B cell (primary cell): Measurements from ENCODE around the gene PPP1R16B. TPM values are rescaled to one million over a fixed set of nuclear protein-coding genes. Genes with fewer than 3 reads are reported as not detected.

Experiments used
- ATAC-seq: fragments of 200-7000 bp; cut with Tn5 transposase; one replicate; pipeline ENCODE4 v1.10.0; 2021; ENCODE audit warnings: low read depth, mild to moderate bottlenecking, moderate number of reproducible peaks, moderate library complexity
- CTCF ChIA-PET: fragments of 350-600 bp; sonication (Branson Sonifier 250); formaldehyde crosslinking; loops from one replicate; lab custom pipeline; 2021; ENCODE audit warnings: antibody characterized with exemption, inconsistent platforms; lab: Charles Lee
- POLR2A ChIA-PET: fragments of 350-600 bp; sonication (Branson Sonifier 250); formaldehyde crosslinking; loops from one replicate; lab custom pipeline; 2021; ENCODE audit warnings: antibody characterized with exemption; lab: Charles Lee
- DNase-seq: peaks from one replicate; pipeline ENCODE4 v3.0.0; 2013
- H2AFZ ChIP-seq: 2 replicates; pipeline ENCODE4 v1.6.1; 2012; ENCODE audit warnings: mild to moderate bottlenecking, low read depth, low read length; ENCODE audit not compliant: insufficient read depth, poor library complexity, severe bottlenecking
- H3K27ac ChIP-seq, 2 donors: 1 replicate in 1 of 2; 2 replicates in 1 of 2; pipeline ENCODE4 v1.5.1; 2012 to 2013; ENCODE audit warnings: low read length in 2 of 2, mild to moderate bottlenecking in 2 of 2, moderate library complexity in 1 of 2
- H3K27me3 ChIP-seq, 4 experiments: fragments of 200-600 bp in 1 of 4; sonication (generic) in 1 of 4; replicated peaks in 1 of 4; 1 replicate in 2 of 4; 2 replicates in 2 of 4; pipeline versions ENCODE4 v1.6.1 to v1.7.0; 2013 to 2016; ENCODE audit warnings: low read length in 3 of 4, mild to moderate bottlenecking in 2 of 4, mixed read lengths in 1 of 4, moderate library complexity in 1 of 4; ENCODE audit not compliant: insufficient read depth in 4 of 4, control insufficient read depth in 3 of 4; ENCODE audit errors: control extremely low read depth in 1 of 4
- H3K36me3 ChIP-seq, 2 experiments: replicated peaks in 1 of 2; 1 replicate in 1 of 2; 2 replicates in 1 of 2; pipeline versions ENCODE4 v1.6.1 to v1.7.1; 2013; ENCODE audit warnings: low read length in 1 of 2; ENCODE audit not compliant: insufficient read depth in 2 of 2, control insufficient read depth in 1 of 2; ENCODE audit errors: control extremely low read depth in 1 of 2, extremely low read depth in 1 of 2
- H3K4me1 ChIP-seq, 2 donors: fragments of 200-600 bp in 1 of 2; sonication (generic) in 1 of 2; 1 replicate in 1 of 2; 2 replicates in 1 of 2; pipeline versions ENCODE4 v1.5.1 to v1.6.1; 2013 to 2017; ENCODE audit warnings: low read length in 2 of 2; ENCODE audit not compliant: control insufficient read depth in 2 of 2, insufficient read depth in 2 of 2
- H3K4me2 ChIP-seq: replicated peaks from 2 replicates; pipeline ENCODE3; 2012; ENCODE audit warnings: mild to moderate bottlenecking, low read depth, low read length; ENCODE audit not compliant: poor library complexity, severe bottlenecking
- H3K4me3 ChIP-seq, 5 experiments: fragments of 200-600 bp in 1 of 5; sonication (generic) in 1 of 5; 1 replicate in 3 of 5; 2 replicates in 2 of 5; pipeline versions ENCODE4 v1.5.1 to v1.7.0; 2011 to 2016; ENCODE audit warnings: low read length in 4 of 5, mild to moderate bottlenecking in 4 of 5, low read depth in 2 of 5, control low read depth in 1 of 5, moderate library complexity in 1 of 5; ENCODE audit not compliant: insufficient read depth in 1 of 5; ENCODE audit errors: control extremely low read depth in 1 of 5, extremely low read depth in 1 of 5
- H3K79me2 ChIP-seq: fragments of 200-600 bp; sonication (generic); one replicate; pipeline ENCODE4 v1.6.0; 2016; ENCODE audit warnings: low read length; ENCODE audit not compliant: control insufficient read depth, insufficient read depth
- H3K9ac ChIP-seq: fragments of 200-600 bp; sonication (generic); 2 replicates; pipeline ENCODE4 v1.6.1; 2017; ENCODE audit warnings: mild to moderate bottlenecking, low read length, moderate library complexity
- H3K9me3 ChIP-seq, 3 donors: one replicate each; pipeline versions ENCODE4 v1.6.1 to v1.7.1; 2013; ENCODE audit warnings: low read length in 2 of 3; ENCODE audit not compliant: control insufficient read depth in 2 of 3, insufficient read depth in 1 of 3; ENCODE audit errors: control extremely low read depth in 1 of 3
- H4K20me1 ChIP-seq: 2 replicates; pipeline ENCODE4 v1.6.0; 2012; ENCODE audit warnings: mild to moderate bottlenecking, low read length; ENCODE audit not compliant: insufficient read depth, control insufficient read depth, poor library complexity, severe bottlenecking
- H3K27ac Mint-ChIP-seq: one replicate; pipeline ENCODE4 v1.8.0; 2021; ENCODE audit warnings: mixed read lengths
- H3K27me3 Mint-ChIP-seq: one replicate; pipeline ENCODE4 v1.8.0; 2021; ENCODE audit warnings: mixed read lengths
- H3K4me1 Mint-ChIP-seq: one replicate; pipeline ENCODE4 v1.8.0; 2021; ENCODE audit warnings: mixed read lengths
- H3K4me3 Mint-ChIP-seq: one replicate; pipeline ENCODE4 v1.8.0; 2021; ENCODE audit warnings: mixed read lengths
- H3K9me3 Mint-ChIP-seq: one replicate; pipeline ENCODE4 v1.8.0; 2022; ENCODE audit warnings: mixed read lengths; ENCODE audit not compliant: insufficient read depth
- EZH2 ChIP-seq: IDR thresholded peaks from 2 replicates; pipeline ENCODE4 v1.6.1; 2012; ENCODE audit warnings: borderline replicate concordance, low read depth, mild to moderate bottlenecking, moderate library complexity, low read length; ENCODE audit not compliant: insufficient read depth, poor library complexity, severe bottlenecking
- WGBS: methylation state at CpG from one replicate; pipeline ENCODE4 v1.1.5; 2013; ENCODE audit warnings: missing lambda C conversion rate; ENCODE audit not compliant: insufficient coverage; 5-methylcytosine and 5-hydroxymethylcytosine counted together
- intact Hi-C: fragments of 100-400 bp; cut with micrococcal nuclease; formaldehyde crosslinking; loops from one replicate; pipeline ENCODE4 v1.10.0; 2022
- polyA plus RNA-seq: library from polyadenylated mRNA; depleted of rRNA; stranded (reverse); fragments of >200 nt; gene quantifications from 2 replicates; pipeline ENCODE4 v1.2.3, GENCODE V29; 2012
- total RNA-seq, 2 donors: library from RNA; stranded (reverse); fragments of 120-200 nt in 1 of 2; gene quantifications; 1 replicate in 1 of 2; 2 replicates in 1 of 2; pipeline versions ENCODE4 v1.2.3 to v1.2.4, GENCODE V29; 2013 to 2022
- TF ChIP-seq, protein P1 (sequence below): fragments of 200-600 bp; IDR thresholded peaks from one replicate; pipeline ENCODE4 v1.8.0; 2022; ENCODE audit warnings: antibody characterized with exemption, mild to moderate bottlenecking

PPP1R16B gene
- total and polyA plus RNA-seq, 2 donors (not counting 1 experiment from before 2014, with no cell fraction given): 58.8 to 108 TPM

DNA sequence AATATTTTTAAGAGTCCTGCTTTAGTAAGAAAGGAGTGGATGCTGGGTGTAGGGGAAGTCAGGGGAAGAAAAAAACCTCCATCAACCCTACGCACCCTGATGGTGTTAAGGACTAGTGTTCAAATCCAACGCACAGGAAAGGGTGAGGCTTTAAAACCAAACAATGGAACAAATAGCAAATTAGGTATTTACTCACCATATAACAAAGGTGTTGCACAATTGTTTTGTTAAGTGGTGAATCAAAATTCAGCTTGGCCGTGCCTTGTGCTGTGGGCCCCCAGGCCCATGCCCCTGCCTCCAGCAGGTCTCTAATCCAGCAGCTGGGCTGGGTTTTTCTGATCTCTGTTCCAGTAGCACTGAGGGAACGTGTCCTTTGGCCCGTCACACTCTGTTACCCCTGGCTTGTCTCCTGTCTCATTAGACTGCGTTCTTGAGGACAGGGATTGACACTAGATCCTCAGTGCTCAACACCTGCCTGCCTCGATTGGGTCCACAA lies 132.5 kb downstream of the PPP1R16B start:
- peaks cover 49% of the 10 kb centered on the region for H3K79me2 ChIP-seq
- no peaks in the 10 kb centered on the region for H4K20me1 ChIP-seq
- H2AFZ ChIP-seq: no peak overlapping the region
- no peak overlapping the region for H3K4me2 ChIP-seq
- H3K4me1 ChIP-seq: no peaks in the 10 kb centered on the region
- 88% methylated on average over 4 of the region's 7 CpGs for WGBS
- POLR2A ChIA-PET: no interaction called here
- Mint-ChIP-seq H3K4me3 (no peak overlapping the region), H3K9me3 (no peaks in the 10 kb centered on the region), H3K4me1 (no peaks in the 10 kb centered on the region), H3K27ac (no peak overlapping the region), H3K27me3 (no peaks in the 10 kb centered on the region)
- no peak overlapping the region for H3K27ac ChIP-seq
- TF ChIP-seq, protein P1, sequence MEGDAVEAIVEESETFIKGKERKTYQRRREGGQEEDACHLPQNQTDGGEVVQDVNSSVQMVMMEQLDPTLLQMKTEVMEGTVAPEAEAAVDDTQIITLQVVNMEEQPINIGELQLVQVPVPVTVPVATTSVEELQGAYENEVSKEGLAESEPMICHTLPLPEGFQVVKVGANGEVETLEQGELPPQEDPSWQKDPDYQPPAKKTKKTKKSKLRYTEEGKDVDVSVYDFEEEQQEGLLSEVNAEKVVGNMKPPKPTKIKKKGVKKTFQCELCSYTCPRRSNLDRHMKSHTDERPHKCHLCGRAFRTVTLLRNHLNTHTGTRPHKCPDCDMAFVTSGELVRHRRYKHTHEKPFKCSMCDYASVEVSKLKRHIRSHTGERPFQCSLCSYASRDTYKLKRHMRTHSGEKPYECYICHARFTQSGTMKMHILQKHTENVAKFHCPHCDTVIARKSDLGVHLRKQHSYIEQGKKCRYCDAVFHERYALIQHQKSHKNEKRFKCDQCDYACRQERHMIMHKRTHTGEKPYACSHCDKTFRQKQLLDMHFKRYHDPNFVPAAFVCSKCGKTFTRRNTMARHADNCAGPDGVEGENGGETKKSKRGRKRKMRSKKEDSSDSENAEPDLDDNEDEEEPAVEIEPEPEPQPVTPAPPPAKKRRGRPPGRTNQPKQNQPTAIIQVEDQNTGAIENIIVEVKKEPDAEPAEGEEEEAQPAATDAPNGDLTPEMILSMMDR: no peak
- no peak for TF ChIP-seq EZH2
- peaks cover 0 to 1% of the 10 kb centered on the region in 2 experiments for H3K36me3 ChIP-seq
- no peak for ATAC-seq
- no peak for DNase-seq
- no peak overlapping the region for H3K9ac ChIP-seq
- intact Hi-C loops: no loop called here
- CTCF ChIA-PET: no interaction called here
- no peaks in the 10 kb centered on the region for H3K27me3 ChIP-seq
- no peaks in the 10 kb centered on the region for H3K9me3 ChIP-seq
- H3K4me3 ChIP-seq: no peak overlapping the region

DNA sequence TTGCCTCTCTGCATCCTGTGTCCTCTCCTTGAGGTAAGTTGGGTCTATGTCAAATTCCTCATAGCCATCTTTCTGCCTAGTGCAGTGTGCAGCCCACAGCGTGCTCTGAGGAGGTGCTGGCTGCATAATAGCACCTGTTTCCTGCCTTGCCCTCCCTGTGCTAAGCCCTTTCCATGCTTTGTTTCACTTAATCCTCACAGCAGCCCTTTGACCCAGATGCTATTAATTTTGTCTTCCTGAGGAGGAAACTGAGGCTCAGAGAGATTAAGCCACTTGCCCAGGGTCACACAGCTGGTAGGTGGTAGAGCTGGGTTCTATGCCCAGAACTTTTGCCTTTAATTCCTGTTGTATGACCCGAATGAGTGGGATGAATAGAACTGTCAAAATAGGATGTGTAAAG lies 134.2 kb downstream of the PPP1R16B start:
- Histone ChIP-seq H3K36me3 (peaks cover 0 to 1% of the 10 kb centered on the region in 2 experiments), H2AFZ (no peak overlapping the region), H3K27ac (no peak overlapping the region), H3K9me3 (no peaks in the 10 kb centered on the region), H3K4me2 (no peak overlapping the region), H3K4me1 (no peaks in the 10 kb centered on the region), H3K9ac (no peak overlapping the region), H3K4me3 (no peak overlapping the region), H3K27me3 (no peaks in the 10 kb centered on the region), H4K20me1 (no peaks in the 10 kb centered on the region), H3K79me2 (peaks cover 43% of the 10 kb centered on the region)
- POLR2A ChIA-PET: no interaction called here
- intact Hi-C loops: no loop called here
- no peak for TF ChIP-seq EZH2
- TF ChIP-seq, protein P1: no peak
- 100% methylated on average over 1 of the region's 2 CpGs for WGBS
- Mint-ChIP-seq H3K4me3 (no peak overlapping the region), H3K9me3 (no peaks in the 10 kb centered on the region), H3K27me3 (no peaks in the 10 kb centered on the region), H3K27ac (no peak overlapping the region), H3K4me1 (no peaks in the 10 kb centered on the region)
- CTCF ChIA-PET: no interaction called here
- no peak for DNase-seq
- ATAC-seq: no peak
